Neural cell (in vitro differentiated cells): ENCODE results near the gene MAP2. TPM values are rescaled to one million over a fixed set of nuclear protein-coding genes. Genes with fewer than 3 reads are reported as not detected.

Source experiments
- H2AFZ ChIP-seq: fragments of 200-600, 300-800 bp; sonication (generic), shearing (Covaris generic); 2 replicates; pipeline ENCODE4 v1.6.0; 2014; ENCODE audit warnings: low read depth, mild to moderate bottlenecking, antibody characterized with exemption, low read length, moderate library complexity
- H3F3A ChIP-seq: fragments of 200-600 bp; shearing (Covaris generic); 2 replicates; pipeline ENCODE4 v1.6.1; 2016; ENCODE audit warnings: mild to moderate bottlenecking, moderate library complexity, mixed read lengths, antibody characterized with exemption, low read length; ENCODE audit not compliant: insufficient read depth, poor library complexity, severe bottlenecking
- H3K27ac ChIP-seq: fragments of 200-600, 300-800 bp; sonication (generic), shearing (Covaris generic); 2 replicates; pipeline ENCODE4 v1.5.1; 2014; ENCODE audit warnings: mild to moderate bottlenecking, low read length, moderate library complexity
- H3K27me3 ChIP-seq: fragments of 300-800, 200-600 bp; sonication (generic), shearing (Covaris generic); 2 replicates; pipeline ENCODE4 v1.6.0; 2014; ENCODE audit warnings: mild to moderate bottlenecking, low read depth, low read length, moderate library complexity; ENCODE audit not compliant: insufficient read depth
- H3K36me3 ChIP-seq: fragments of 300-800, 200-600 bp; sonication (generic), shearing (Covaris generic); 2 replicates; pipeline ENCODE4 v1.5.1; 2014; ENCODE audit warnings: mild to moderate bottlenecking, antibody characterized with exemption, low read length, moderate library complexity; ENCODE audit not compliant: insufficient read depth
- H3K4me2 ChIP-seq: fragments of 300-800, 200-600 bp; sonication (generic), shearing (Covaris generic); 2 replicates; pipeline ENCODE4 v1.6.0; 2014; ENCODE audit warnings: mild to moderate bottlenecking, low read length
- H3K4me3 ChIP-seq: fragments of 300-800, 200-600 bp; sonication (generic), shearing (Covaris generic); 2 replicates; pipeline ENCODE4 v1.5.1; 2014; ENCODE audit warnings: mild to moderate bottlenecking, low read length, moderate library complexity
- H3K79me2 ChIP-seq: fragments of 200-600 bp; shearing (Covaris generic); replicated peaks from 2 replicates; pipeline ENCODE4 v1.6.0; 2014; ENCODE audit warnings: mild to moderate bottlenecking, low read length, moderate library complexity; ENCODE audit not compliant: insufficient read depth
- H3K9ac ChIP-seq: fragments of 300-800, 200-600 bp; sonication (generic), shearing (Covaris generic); 2 replicates; pipeline ENCODE4 v1.6.1; 2016; ENCODE audit warnings: mild to moderate bottlenecking, low read length, mixed read lengths
- H3K9me2 ChIP-seq: fragments of 200-600 bp; shearing (Covaris generic); 2 replicates; pipeline ENCODE4 v1.6.1; 2016; ENCODE audit warnings: mild to moderate bottlenecking, low read length, mixed read lengths; ENCODE audit not compliant: insufficient read depth
- H3K9me3 ChIP-seq: fragments of 200-600, 300-800 bp; sonication (generic), shearing (Covaris generic); 2 replicates; pipeline ENCODE4 v1.6.1; 2016; ENCODE audit warnings: mild to moderate bottlenecking, mixed run types, low read length, moderate library complexity, mixed read lengths
- H4K20me1 ChIP-seq: fragments of 200-600 bp; shearing (Covaris generic); 2 replicates; pipeline ENCODE4 v1.6.1; 2016; ENCODE audit warnings: mild to moderate bottlenecking, mixed run types; ENCODE audit not compliant: insufficient read depth
- EP300 ChIP-seq: fragments of 450-650 bp; conservative IDR thresholded peaks from 2 replicates; pipeline ENCODE4 v1.6.1; 2014; ENCODE audit warnings: antibody characterized with exemption, mild to moderate bottlenecking, moderate library complexity; ENCODE audit not compliant: poor library complexity, severe bottlenecking
- EZH2 ChIP-seq: fragments of 200-600, 300-800 bp; shearing (Covaris generic), sonication (generic); IDR thresholded peaks from 2 replicates; pipeline ENCODE4 v1.6.1; 2014; ENCODE audit warnings: antibody characterized with exemption, low read length, borderline replicate concordance, mild to moderate bottlenecking; ENCODE audit not compliant: insufficient read depth, poor library complexity, severe bottlenecking
- MXI1 ChIP-seq: fragments of 450-650 bp; conservative IDR thresholded peaks from 2 replicates; pipeline ENCODE4 v1.6.1; 2014; ENCODE audit warnings: antibody characterized with exemption, mild to moderate bottlenecking; ENCODE audit not compliant: poor library complexity, severe bottlenecking
- POLR2AphosphoS5 ChIP-seq: IDR thresholded peaks from 2 replicates; pipeline ENCODE4 v1.6.1; 2012
- RAD21 ChIP-seq: fragments of 450-650 bp; conservative IDR thresholded peaks from 2 replicates; pipeline ENCODE4 v1.6.1; 2014; ENCODE audit warnings: antibody characterized with exemption, mild to moderate bottlenecking, moderate library complexity
- SMC3 ChIP-seq: fragments of 450-650 bp; conservative IDR thresholded peaks from 2 replicates; pipeline ENCODE4 v1.6.1; 2014; ENCODE audit warnings: antibody characterized with exemption, mild to moderate bottlenecking, moderate library complexity; ENCODE audit not compliant: poor library complexity
- TAF1 ChIP-seq: IDR thresholded peaks from 2 replicates; pipeline ENCODE4 v1.6.1; 2012; ENCODE audit warnings: low read depth
- polyA plus RNA-seq: library from polyadenylated mRNA; depleted of rRNA; stranded (reverse); fragments of >200 nt; gene quantifications from 2 replicates; pipeline ENCODE4 v1.2.3, GENCODE V29; 2014
- TF ChIP-seq, protein P1 (sequence below): fragments of 450-650 bp; IDR thresholded peaks from 2 replicates; pipeline ENCODE4 v1.5.1; 2014; ENCODE audit warnings: antibody characterized with exemption, mild to moderate bottlenecking, moderate library complexity; ENCODE audit not compliant: poor library complexity, severe bottlenecking
- TF ChIP-seq, protein P2 (sequence below): IDR thresholded peaks from 2 replicates; pipeline ENCODE4 v1.6.1; 2012; ENCODE audit warnings: borderline replicate concordance

MAP2 gene
- polyA plus RNA-seq, 1 donor from 2014 or later, result 450 TPM

DNA sequence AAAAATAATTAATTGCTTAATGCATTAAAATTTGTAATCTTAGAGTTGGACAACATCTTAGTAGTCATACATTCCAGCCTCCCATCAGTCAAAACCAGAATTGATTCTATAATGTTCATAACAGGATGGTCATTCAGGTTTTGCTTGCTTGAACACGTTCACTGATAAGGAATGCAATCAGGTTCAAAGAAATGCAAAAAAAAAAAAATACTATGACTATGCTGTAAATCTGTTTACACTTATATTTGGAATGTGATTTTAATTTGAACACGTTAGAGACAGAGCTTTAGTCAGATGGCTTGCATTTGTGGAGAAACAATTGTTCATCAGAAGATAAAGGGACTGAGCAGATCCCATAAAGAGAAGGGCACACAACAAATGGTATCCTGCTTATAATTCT is 216.5 kb downstream of the MAP2 start:
- H3K36me3 ChIP-seq, result peaks cover 5% of the 10 kb centered on the region
- peaks cover 9% of the 10 kb centered on the region for H4K20me1 ChIP-seq
- no peak overlapping the region for H3K9ac ChIP-seq
- H3K9me2 ChIP-seq, result no peaks in the 10 kb centered on the region
- H3K4me3 ChIP-seq, result no peak overlapping the region
- no peak for TF ChIP-seq EZH2
- TF ChIP-seq TAF1, result no peak
- TF ChIP-seq, protein P1, sequence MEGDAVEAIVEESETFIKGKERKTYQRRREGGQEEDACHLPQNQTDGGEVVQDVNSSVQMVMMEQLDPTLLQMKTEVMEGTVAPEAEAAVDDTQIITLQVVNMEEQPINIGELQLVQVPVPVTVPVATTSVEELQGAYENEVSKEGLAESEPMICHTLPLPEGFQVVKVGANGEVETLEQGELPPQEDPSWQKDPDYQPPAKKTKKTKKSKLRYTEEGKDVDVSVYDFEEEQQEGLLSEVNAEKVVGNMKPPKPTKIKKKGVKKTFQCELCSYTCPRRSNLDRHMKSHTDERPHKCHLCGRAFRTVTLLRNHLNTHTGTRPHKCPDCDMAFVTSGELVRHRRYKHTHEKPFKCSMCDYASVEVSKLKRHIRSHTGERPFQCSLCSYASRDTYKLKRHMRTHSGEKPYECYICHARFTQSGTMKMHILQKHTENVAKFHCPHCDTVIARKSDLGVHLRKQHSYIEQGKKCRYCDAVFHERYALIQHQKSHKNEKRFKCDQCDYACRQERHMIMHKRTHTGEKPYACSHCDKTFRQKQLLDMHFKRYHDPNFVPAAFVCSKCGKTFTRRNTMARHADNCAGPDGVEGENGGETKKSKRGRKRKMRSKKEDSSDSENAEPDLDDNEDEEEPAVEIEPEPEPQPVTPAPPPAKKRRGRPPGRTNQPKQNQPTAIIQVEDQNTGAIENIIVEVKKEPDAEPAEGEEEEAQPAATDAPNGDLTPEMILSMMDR, result no peak
- no peak for TF ChIP-seq POLR2AphosphoS5
- no peak for TF ChIP-seq EP300
- no peak for TF ChIP-seq MXI1
- TF ChIP-seq RAD21, result no peak
- TF ChIP-seq SMC3, result no peak
- TF ChIP-seq, protein P2, sequence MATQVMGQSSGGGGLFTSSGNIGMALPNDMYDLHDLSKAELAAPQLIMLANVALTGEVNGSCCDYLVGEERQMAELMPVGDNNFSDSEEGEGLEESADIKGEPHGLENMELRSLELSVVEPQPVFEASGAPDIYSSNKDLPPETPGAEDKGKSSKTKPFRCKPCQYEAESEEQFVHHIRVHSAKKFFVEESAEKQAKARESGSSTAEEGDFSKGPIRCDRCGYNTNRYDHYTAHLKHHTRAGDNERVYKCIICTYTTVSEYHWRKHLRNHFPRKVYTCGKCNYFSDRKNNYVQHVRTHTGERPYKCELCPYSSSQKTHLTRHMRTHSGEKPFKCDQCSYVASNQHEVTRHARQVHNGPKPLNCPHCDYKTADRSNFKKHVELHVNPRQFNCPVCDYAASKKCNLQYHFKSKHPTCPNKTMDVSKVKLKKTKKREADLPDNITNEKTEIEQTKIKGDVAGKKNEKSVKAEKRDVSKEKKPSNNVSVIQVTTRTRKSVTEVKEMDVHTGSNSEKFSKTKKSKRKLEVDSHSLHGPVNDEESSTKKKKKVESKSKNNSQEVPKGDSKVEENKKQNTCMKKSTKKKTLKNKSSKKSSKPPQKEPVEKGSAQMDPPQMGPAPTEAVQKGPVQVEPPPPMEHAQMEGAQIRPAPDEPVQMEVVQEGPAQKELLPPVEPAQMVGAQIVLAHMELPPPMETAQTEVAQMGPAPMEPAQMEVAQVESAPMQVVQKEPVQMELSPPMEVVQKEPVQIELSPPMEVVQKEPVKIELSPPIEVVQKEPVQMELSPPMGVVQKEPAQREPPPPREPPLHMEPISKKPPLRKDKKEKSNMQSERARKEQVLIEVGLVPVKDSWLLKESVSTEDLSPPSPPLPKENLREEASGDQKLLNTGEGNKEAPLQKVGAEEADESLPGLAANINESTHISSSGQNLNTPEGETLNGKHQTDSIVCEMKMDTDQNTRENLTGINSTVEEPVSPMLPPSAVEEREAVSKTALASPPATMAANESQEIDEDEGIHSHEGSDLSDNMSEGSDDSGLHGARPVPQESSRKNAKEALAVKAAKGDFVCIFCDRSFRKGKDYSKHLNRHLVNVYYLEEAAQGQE, result no peak
- peaks cover 12% of the 10 kb centered on the region for H3F3A ChIP-seq
- no peak overlapping the region for H3K27ac ChIP-seq
- H3K79me2 ChIP-seq, result peaks cover 55% of the 10 kb centered on the region
- no peak overlapping the region for H3K4me2 ChIP-seq
- H2AFZ ChIP-seq, result no peak overlapping the region
- no peaks in the 10 kb centered on the region for H3K27me3 ChIP-seq
- no peaks in the 10 kb centered on the region for H3K9me3 ChIP-seq

DNA sequence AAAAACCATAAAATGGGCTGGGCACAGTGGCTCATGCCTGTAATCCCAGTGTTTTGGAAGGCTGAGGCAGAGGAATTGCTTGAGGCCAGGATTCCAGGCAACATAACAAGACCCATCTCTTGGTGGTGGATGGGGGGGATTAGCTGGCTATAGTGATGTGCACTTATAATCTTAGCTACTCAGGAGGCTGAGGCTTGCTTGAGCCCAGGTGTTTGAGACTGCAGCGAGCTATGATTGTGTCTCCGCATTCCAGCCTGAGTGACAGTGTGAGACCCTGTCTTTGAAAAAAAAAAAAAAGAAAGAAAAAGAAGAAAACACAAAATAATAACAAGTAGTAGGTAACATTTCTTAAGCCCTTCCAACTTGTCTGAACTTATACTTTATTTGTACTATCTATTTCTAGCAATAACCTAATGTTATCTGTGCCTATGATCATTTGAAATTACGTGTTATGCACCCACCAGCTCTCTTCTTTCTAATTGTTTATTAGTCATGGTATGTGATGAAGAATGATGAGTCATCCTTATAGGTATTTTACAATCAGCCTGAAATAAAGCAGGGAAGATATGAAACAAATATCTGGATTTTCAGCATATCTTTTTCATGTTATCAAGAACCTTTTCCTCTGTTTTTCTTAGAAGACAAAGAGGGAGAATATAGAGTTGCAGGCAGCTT is 218.4 kb downstream of the MAP2 start:
- H3K36me3 ChIP-seq, result peaks cover 5% of the 10 kb centered on the region
- H3K9ac ChIP-seq, result no peak overlapping the region
- H3K27me3 ChIP-seq, result no peaks in the 10 kb centered on the region
- no peaks in the 10 kb centered on the region for H3K9me3 ChIP-seq
- H3K4me2 ChIP-seq, result no peak overlapping the region
- H3K79me2 ChIP-seq, result peaks cover 70% of the 10 kb centered on the region
- no peaks in the 10 kb centered on the region for H4K20me1 ChIP-seq
- H3K4me3 ChIP-seq, result no peak overlapping the region
- no peak for TF ChIP-seq MXI1
- TF ChIP-seq, protein P2, result no peak
- TF ChIP-seq, protein P1, result no peak
- TF ChIP-seq POLR2AphosphoS5, result no peak
- no peak for TF ChIP-seq SMC3
- no peak for TF ChIP-seq EZH2
- no peak for TF ChIP-seq EP300
- TF ChIP-seq TAF1, result no peak
- no peak for TF ChIP-seq RAD21
- H2AFZ ChIP-seq, result no peak overlapping the region
- no peaks in the 10 kb centered on the region for H3K9me2 ChIP-seq
- no peak overlapping the region for H3K27ac ChIP-seq
- H3F3A ChIP-seq, result peaks cover 4% of the 10 kb centered on the region
